AG20443 (cell line): ENCODE measurements around the gene DECR2.
A peak's percentile ranks its signal among the peaks of the same experiment; 100 is the strongest.
"Not testable (repeated sequence)": the region's sequence is repeated elsewhere in the genome, so short reads cannot be mapped to it uniquely, and the experiment has no call there.

ENCODE experiments used
- DNase-seq: peaks from one replicate; pipeline ENCODE4 v3.0.0; 2012; ENCODE audit warnings: low spot score, mixed read lengths

Gene DECR2

GRCh38 chr16:366476-366875, 35.2 kb upstream of the DECR2 start:
- DNase-seq, result no peak

- no peak for DNase-seq
Observed at GRCh38 chr16:367333-367903, 34.3 kb upstream of the DECR2 start.

GRCh38 chr16:368388-369158, 33.1 kb upstream of the DECR2 start:
- DNase-seq, result no peak

- DNase-seq, result no peak
Observed at GRCh38 chr16:369275-369865, 32.3 kb upstream of the DECR2 start.

- DNase-seq, result peak; percentile 43
Observed at GRCh38 chr16:369866-370436, 31.7 kb upstream of the DECR2 start.

- DNase-seq, result peak; percentile 98
Observed at GRCh38 chr16:370443-370842, 31.2 kb upstream of the DECR2 start, which contains the start of gene MRPL28. TSS of gene MRPL28 (minus strand) at chr16:370538. CDS start at chr16:370218, 320 bp downstream.

- DNase-seq, result no peak
Observed at GRCh38 chr16:370979-371514, 30.6 kb upstream of the DECR2 start.

- no peak for DNase-seq
Observed at GRCh38 chr16:371515-372301, 30.0 kb upstream of the DECR2 start.

- DNase-seq, result no peak
Observed at GRCh38 chr16:372302-372983, 29.2 kb upstream of the DECR2 start.

GRCh38 chr16:373020-373598, 28.6 kb upstream of the DECR2 start:
- no peak for DNase-seq

- no peak for DNase-seq
Observed at GRCh38 chr16:373848-374615, 27.7 kb upstream of the DECR2 start.

GRCh38 chr16:374616-374926, 27.1 kb upstream of the DECR2 start:
- DNase-seq, result no peak

GRCh38 chr16:375212-375611, 26.5 kb upstream of the DECR2 start:
- DNase-seq, result no peak

GRCh38 chr16:375927-376816, 25.5 kb upstream of the DECR2 start:
- DNase-seq, result no peak

GRCh38 chr16:376817-377418, 24.8 kb upstream of the DECR2 start:
- DNase-seq, result no peak

- no peak for DNase-seq
Observed at GRCh38 chr16:377419-377951, 24.2 kb upstream of the DECR2 start.

GRCh38 chr16:378113-378820, 23.4 kb upstream of the DECR2 start:
- not testable (repeated sequence) for DNase-seq

- no peak for DNase-seq
Observed at GRCh38 chr16:378821-379182, 22.9 kb upstream of the DECR2 start.
